GM12873 (cell line): ENCODE measurements around the gene SPTBN5.

Experiments used
- TF ChIP-seq, protein P1 (sequence below): IDR thresholded peaks from 2 replicates; pipeline ENCODE4 v1.5.1; 2012; ENCODE audit warnings: low read depth, mild to moderate bottlenecking, moderate library complexity, low read length, control low read depth; ENCODE audit not compliant: insufficient read depth; ENCODE audit errors: missing control alignments

SPTBN5 gene

DNA sequence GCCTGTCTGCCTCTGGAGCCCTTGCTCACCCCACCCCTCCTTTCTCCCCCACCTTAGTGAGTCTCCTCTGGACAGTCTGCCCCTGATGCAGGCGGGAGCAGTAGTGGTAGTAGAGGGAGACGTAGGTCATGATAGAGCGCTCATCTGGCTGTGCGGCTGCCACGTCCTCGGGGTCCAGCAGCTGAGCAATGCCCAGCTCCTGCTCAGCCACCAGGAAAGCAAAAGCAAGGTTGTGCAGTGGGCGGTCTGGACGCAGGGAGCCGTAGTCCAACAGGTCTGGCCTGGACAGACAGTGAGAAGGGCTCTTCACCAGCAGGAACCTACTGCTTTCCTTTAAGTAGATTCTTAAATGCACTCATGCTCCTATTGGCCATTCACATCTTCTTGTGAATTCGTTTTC, 6.7 kb downstream of the SPTBN5 start:
- TF ChIP-seq, protein P1, sequence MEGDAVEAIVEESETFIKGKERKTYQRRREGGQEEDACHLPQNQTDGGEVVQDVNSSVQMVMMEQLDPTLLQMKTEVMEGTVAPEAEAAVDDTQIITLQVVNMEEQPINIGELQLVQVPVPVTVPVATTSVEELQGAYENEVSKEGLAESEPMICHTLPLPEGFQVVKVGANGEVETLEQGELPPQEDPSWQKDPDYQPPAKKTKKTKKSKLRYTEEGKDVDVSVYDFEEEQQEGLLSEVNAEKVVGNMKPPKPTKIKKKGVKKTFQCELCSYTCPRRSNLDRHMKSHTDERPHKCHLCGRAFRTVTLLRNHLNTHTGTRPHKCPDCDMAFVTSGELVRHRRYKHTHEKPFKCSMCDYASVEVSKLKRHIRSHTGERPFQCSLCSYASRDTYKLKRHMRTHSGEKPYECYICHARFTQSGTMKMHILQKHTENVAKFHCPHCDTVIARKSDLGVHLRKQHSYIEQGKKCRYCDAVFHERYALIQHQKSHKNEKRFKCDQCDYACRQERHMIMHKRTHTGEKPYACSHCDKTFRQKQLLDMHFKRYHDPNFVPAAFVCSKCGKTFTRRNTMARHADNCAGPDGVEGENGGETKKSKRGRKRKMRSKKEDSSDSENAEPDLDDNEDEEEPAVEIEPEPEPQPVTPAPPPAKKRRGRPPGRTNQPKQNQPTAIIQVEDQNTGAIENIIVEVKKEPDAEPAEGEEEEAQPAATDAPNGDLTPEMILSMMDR: no peak

DNA sequence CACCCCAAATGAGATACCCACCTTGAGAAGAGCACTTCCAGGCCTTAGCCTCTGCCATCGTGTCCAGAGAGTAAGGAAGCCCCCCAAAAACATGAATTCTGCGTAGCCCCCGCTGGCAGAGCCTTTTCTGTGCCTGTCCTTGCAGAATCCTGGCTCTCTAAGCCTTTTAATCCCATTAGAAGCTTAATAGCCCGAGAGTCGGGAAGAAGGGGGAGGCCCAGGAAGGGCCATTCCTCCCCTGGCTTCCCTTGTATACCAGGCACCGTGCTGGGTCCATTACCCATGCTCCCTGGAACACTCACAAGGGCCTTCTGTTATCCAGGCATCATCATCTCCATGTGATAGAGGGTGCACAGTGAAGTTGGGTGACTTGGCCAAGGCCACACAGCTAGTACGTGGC, 7.1 kb downstream of the SPTBN5 start:
- TF ChIP-seq, protein P1: no peak

DNA sequence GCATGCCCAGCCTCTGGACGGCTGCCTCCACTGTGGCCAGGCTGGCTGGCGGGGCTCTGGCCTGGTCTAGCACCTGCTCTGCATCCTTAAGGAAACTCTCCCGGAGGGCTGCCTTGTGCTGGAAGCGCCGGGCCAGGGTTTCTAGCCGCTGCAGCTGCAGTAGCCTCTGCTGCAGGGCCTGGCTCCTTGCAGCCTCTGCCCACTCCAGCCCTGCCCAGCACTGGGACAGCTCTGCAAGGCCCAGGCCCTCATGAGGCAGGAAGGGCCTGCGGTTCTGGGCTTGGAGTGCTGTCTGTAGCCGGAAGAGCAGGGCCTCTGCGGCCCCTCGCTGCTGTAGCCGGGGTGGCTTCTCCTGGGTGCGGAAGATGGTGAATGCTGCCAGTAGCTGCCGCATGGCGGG, 8.0 kb downstream of the SPTBN5 start:
- TF ChIP-seq, protein P1: no peak

DNA sequence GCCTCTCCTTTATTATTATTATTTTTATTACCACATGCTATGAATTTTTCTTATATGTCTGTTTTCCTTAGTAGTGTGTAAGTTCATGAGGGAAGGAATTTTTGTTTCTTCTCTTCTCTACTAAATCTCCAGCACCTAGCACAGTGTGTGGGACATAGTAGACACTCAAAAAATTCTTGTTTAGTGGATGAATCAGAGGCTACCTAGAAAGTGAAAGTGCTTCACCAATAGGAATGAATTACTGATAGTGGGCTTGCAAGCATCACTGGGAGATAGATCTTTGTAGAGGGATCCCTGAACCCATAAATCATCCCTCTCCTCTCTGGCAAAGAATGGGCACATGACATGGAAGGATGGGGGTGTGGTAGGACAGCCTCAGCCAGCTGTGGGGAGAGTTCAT, 8.5 kb downstream of the SPTBN5 start:
- TF ChIP-seq, protein P1: no peak

DNA sequence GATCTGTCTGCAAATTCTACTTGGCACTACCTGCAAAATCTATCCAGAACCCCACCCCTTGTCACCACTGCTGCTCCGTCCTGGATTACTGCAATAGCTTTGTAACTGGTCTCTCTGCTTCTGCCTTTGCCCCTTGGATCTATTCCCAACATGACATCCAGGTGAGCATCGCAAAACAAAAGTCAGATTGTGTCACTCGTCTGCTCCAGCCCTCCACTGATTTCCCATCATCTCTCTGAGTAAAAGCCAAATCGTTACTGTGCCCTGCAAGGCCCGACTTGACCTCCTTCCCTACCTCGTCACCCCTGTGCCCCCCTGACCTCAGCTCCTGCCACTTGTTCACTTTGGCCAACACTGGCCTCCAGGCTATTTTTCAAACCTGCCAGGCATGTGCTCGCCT, 9.4 kb downstream of the SPTBN5 start:
- TF ChIP-seq, protein P1: no peak

DNA sequence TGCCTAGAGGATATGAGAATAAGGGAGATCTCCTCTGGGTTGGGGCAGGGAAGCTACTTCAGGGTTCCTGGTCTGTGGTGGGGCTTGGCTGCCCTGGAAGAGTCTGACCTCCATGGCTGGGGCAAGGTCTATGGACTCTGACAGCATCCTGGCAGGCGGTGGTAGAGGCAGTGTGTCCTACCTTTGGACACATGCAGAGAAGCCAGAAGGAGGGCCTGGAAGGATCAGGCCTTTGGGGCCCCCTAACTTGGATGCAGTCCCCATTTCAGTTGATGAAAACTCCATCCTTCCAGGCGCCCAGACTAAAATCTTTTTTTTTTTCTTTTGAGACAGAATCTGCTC, 10.4 kb downstream of the SPTBN5 start:
- TF ChIP-seq, protein P1: no peak

DNA sequence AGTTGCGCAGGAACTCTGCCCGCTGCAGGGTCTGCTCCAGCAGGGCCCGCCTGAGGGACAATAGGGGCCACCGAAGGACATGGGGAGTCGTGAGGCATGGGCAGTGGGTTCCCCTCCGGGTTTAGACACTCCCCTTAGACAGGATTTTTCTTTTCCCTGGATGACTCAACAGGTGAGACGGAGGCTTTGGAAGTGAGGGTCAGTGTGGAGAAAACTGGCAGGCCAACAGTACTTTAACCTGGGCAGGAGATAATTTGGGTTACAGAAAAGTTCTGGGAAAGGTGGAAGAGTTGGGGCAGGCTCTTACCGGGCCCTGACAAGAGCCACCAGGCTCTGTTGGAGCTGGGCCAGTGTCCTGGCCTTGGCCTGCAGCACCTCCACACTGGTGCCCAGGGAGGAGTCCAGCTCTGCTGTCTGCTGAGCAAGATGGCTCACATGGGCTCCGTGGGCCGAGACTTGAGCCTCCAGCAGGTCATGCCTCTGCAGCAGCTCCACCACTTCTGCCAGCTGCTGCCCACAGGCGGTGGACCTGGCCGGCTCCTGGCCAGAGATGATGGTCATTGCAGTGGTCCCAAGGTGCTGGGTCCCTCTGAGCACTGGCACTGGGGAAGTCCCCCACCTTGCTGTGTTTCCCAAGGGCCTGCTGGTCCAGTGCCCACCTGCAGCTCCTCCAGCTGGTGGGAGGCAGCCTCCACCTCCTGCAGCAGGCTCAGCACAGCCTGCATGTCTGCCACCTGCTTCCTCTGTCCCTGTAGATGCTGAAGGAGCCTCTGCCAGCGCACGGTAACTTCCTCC, 11.0 kb downstream of the SPTBN5 start:
- TF ChIP-seq, protein P1: no peak
